ENCODE data around the gene CACNA2D3. TPM values are rescaled to one million over a fixed set of nuclear protein-coding genes. Genes with fewer than 3 reads are reported as not detected.

CACNA2D3 gene
- total and polyA plus RNA-seq, 4 experiments from 2014 or later: not detected

DNA sequence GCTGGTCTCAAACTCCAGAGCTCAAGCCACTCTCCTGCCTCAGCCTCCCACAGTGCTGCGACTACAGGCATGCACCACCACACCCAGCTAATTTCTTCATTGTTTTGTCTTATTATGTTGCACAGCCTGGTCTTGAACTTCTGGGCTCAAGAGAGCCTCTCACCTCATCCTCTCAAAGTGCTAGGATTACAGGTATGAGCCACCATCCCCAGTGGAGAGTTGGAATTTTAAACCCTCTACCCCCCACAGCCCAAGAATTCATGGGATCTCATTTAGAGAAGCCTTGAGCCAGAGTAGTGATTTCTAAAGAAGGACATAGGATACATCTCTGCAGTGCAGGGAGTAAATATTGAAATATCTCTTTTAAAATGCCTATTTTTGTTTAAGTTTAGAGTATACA is 221.1 kb downstream of the CACNA2D3 start:
- Histone ChIP-seq H3K36me3 (ENCODE audit: insufficient read depth, low read length) (no peaks in the 10 kb centered on the region), H3K27ac (ENCODE audit: low read depth, low read length) (no peak overlapping the region), H3K4me1 (ENCODE audit: insufficient read depth, low read length) (no peaks in the 10 kb centered on the region), H3K27me3 (ENCODE audit: insufficient read depth, low read length) (no peaks in the 10 kb centered on the region), H3K9me3 (ENCODE audit: control insufficient read depth in 1 of 2, low read length in 2 of 2) (no peaks in the 10 kb centered on the region), H3K4me3 (ENCODE audit: low read length in 2 of 2) (no peak overlapping the region)
- H3K4me3 Mint-ChIP-seq: no peak overlapping the region
- H3K4me1 Mint-ChIP-seq: peaks cover 0 to 1% (median 0%) of the 10 kb centered on the region in 4 donors
- ChIA-PET CTCF (ENCODE audit: partially characterized antibody) (no interaction called here), POLR2A (ENCODE audit: partially characterized antibody) (no interaction called here)
- no peak for DNase-seq
- peaks cover 0 to 3% (median 0%) of the 10 kb centered on the region in 8 donors for H3K9me3 Mint-ChIP-seq
- H3K27ac Mint-ChIP-seq: no peak overlapping the region
- no peaks in the 10 kb centered on the region for H3K36me3 Mint-ChIP-seq
- intact Hi-C loops (cut with micrococcal nuclease): no loop called here
- peaks cover 0 to 3% of the 10 kb centered on the region in 2 donors for H3K27me3 Mint-ChIP-seq

DNA sequence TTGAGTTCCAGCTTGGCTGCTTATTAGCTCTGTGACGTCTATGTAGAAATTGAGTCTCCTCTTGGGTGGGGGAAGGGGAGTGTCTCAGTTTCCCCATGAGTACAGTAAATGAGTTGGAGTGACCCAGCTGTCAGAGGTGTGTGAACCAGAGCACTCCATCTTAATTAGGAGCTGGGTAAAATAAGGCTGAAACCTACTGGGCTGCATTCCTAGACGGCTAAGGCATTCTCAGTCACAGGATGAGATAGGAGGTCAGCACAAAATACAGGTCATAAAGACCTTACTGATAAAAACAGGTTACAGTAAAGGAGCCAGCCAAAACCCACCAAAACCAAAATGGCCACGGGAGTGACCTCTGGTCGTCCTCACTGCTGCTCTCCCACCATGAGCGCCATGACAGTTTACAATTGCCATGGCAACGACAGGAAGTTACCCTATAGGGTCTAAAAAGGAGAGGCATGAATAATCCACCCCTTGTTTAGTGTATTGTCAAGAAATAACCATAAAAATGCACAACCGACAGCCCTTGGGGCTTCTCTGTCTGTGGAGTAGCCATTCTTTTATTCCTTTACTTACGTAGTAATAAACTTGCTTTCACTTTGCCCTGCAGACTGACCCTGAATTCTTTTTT is 222.4 kb downstream of the CACNA2D3 start:
- CTCF ChIA-PET (ENCODE audit: partially characterized antibody): interaction anchor here (0.6 kb wide), 1 partner anchor 660 kb away, joined by 3 read pairs; no protein-coding TSS in a partner anchor
- POLR2A ChIA-PET (ENCODE audit: partially characterized antibody): no interaction called here
- Histone ChIP-seq H3K4me1 (ENCODE audit: insufficient read depth, low read length) (no peaks in the 10 kb centered on the region), H3K27ac (ENCODE audit: low read depth, low read length) (no peak overlapping the region), H3K4me3 (ENCODE audit: low read length in 2 of 2) (no peak overlapping the region), H3K9me3 (ENCODE audit: control insufficient read depth in 1 of 2, low read length in 2 of 2) (no peaks in the 10 kb centered on the region), H3K27me3 (ENCODE audit: insufficient read depth, low read length) (no peaks in the 10 kb centered on the region), H3K36me3 (ENCODE audit: insufficient read depth, low read length) (no peaks in the 10 kb centered on the region)
- Mint-ChIP-seq H3K4me1 (peaks cover 0 to 1% (median 0%) of the 10 kb centered on the region in 4 donors), H3K36me3 (no peaks in the 10 kb centered on the region), H3K9me3 (peaks cover 0 to 3% (median 0%) of the 10 kb centered on the region in 8 donors), H3K4me3 (no peak overlapping the region), H3K27ac (no peak overlapping the region), H3K27me3 (peaks cover 0 to 3% of the 10 kb centered on the region in 2 donors)
- intact Hi-C loops (cut with micrococcal nuclease): no loop called here
- DNase-seq: no peak

DNA sequence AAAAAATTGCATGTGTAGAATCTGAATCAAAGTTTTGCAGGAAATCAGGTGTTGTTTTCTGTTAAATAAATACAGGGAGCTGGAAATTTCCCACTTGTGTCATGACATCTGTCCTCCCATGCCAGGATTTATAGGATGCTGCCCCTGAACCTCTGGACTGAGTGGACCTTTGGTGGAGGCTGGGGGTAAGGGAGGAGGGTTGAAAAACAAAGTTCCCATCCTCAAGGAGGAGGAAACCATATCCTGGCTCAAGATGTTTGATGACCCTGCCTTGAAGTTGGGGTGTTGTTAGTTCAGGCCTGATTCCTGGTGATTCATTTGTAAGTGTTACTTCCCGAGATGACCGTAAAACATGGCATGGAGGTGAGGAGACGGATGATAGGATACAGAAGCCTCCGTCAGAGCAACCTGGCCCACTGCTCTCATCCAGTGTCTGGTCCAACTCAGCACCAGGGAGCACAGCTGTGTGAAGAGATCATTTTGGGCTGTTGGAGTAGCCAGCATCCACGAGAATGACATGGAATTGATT is 223.6 kb downstream of the CACNA2D3 start:
- Mint-ChIP-seq H3K4me1 (peaks cover 0 to under 1% (median 0%) of the 10 kb centered on the region in 4 donors), H3K27me3 (peaks cover 0 to 2% of the 10 kb centered on the region in 2 donors), H3K36me3 (no peaks in the 10 kb centered on the region), H3K4me3 (no peak overlapping the region), H3K9me3 (peaks cover 0 to 3% (median 0%) of the 10 kb centered on the region in 8 donors), H3K27ac (no peak overlapping the region)
- Histone ChIP-seq H3K36me3 (ENCODE audit: insufficient read depth, low read length) (no peaks in the 10 kb centered on the region), H3K9me3 (ENCODE audit: control insufficient read depth in 1 of 2, low read length in 2 of 2) (no peaks in the 10 kb centered on the region), H3K4me3 (ENCODE audit: low read length in 2 of 2) (no peak overlapping the region), H3K27ac (ENCODE audit: low read depth, low read length) (no peak overlapping the region), H3K27me3 (ENCODE audit: insufficient read depth, low read length) (no peaks in the 10 kb centered on the region), H3K4me1 (ENCODE audit: insufficient read depth, low read length) (no peaks in the 10 kb centered on the region)
- intact Hi-C loops (cut with micrococcal nuclease): no loop called here
- no peak for DNase-seq
- ChIA-PET CTCF (ENCODE audit: partially characterized antibody) (no interaction called here), POLR2A (ENCODE audit: partially characterized antibody) (no interaction called here)

DNA sequence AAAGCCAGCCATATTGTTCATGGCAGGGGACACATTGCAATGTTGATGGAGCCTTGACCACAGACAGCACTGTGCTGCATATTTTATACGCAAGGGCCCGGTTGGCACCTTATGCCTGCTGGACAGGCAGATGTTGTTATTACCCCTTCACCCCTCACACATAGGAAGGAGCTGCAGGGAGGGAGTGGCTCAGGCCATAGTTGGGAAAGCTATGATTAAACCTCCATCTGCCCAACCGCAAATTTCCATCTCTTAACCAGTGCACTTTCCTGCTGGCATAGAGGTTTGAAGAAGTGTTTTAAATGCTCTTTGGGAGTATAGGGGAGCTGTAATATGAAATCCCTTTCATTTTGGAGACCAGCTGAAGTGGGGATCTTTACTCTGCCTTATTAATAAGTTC is 224.7 kb downstream of the CACNA2D3 start:
- ChIA-PET POLR2A (ENCODE audit: partially characterized antibody) (no interaction called here), CTCF (ENCODE audit: partially characterized antibody) (no interaction called here)
- H3K27ac ChIP-seq (ENCODE audit: low read depth, low read length): no peak overlapping the region
- no peaks in the 10 kb centered on the region for H3K36me3 ChIP-seq (ENCODE audit: insufficient read depth, low read length)
- no peaks in the 10 kb centered on the region for H3K4me1 ChIP-seq (ENCODE audit: insufficient read depth, low read length)
- Mint-ChIP-seq H3K36me3 (no peaks in the 10 kb centered on the region), H3K4me3 (no peak overlapping the region), H3K9me3 (peaks cover 0 to 3% (median 0%) of the 10 kb centered on the region in 8 donors), H3K27ac (no peak overlapping the region), H3K27me3 (peaks cover 2 to 3% of the 10 kb centered on the region in 2 donors), H3K4me1 (no peaks in the 10 kb centered on the region)
- H3K9me3 ChIP-seq (ENCODE audit: control insufficient read depth in 1 of 2, low read length in 2 of 2): no peaks in the 10 kb centered on the region
- intact Hi-C loops (cut with micrococcal nuclease): no loop called here
- H3K27me3 ChIP-seq (ENCODE audit: insufficient read depth, low read length): no peaks in the 10 kb centered on the region
- no peak overlapping the region for H3K4me3 ChIP-seq (ENCODE audit: low read length in 2 of 2)
- DNase-seq: no peak

DNA sequence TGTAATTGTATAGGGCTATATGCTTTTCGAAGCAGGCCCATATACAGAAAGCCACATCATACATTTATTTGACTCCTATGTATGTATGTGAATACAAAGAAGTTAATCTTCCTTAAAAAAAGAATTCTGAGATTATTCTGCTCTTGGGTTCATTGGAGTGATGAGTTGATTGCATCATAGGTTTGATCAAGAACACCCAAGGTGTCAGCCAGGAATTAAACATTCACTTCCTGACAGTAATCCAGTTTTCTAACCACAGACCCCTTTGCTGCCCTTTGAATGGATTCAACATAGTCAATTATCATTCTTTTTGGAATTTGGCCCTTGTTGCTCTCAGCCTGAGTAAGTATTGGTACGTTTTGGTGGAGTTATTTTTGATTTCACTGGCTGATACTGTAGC is 225.6 kb downstream of the CACNA2D3 start:
- Mint-ChIP-seq H3K36me3 (no peaks in the 10 kb centered on the region), H3K4me1 (no peaks in the 10 kb centered on the region), H3K4me3 (no peak overlapping the region), H3K9me3 (peaks cover 0 to 3% (median 0%) of the 10 kb centered on the region in 8 donors), H3K27ac (no peak overlapping the region), H3K27me3 (peaks cover 2 to 3% of the 10 kb centered on the region in 2 donors)
- H3K27ac ChIP-seq (ENCODE audit: low read depth, low read length): no peak overlapping the region
- no peaks in the 10 kb centered on the region for H3K36me3 ChIP-seq (ENCODE audit: insufficient read depth, low read length)
- intact Hi-C loops (cut with micrococcal nuclease): no loop called here
- H3K9me3 ChIP-seq (ENCODE audit: control insufficient read depth in 1 of 2, low read length in 2 of 2): no peaks in the 10 kb centered on the region
- no peak for DNase-seq
- CTCF ChIA-PET (ENCODE audit: partially characterized antibody): no interaction called here
- H3K27me3 ChIP-seq (ENCODE audit: insufficient read depth, low read length): no peaks in the 10 kb centered on the region
- H3K4me3 ChIP-seq (ENCODE audit: low read length in 2 of 2): no peak overlapping the region
- no peaks in the 10 kb centered on the region for H3K4me1 ChIP-seq (ENCODE audit: insufficient read depth, low read length)
- POLR2A ChIA-PET (ENCODE audit: partially characterized antibody): no interaction called here

DNA sequence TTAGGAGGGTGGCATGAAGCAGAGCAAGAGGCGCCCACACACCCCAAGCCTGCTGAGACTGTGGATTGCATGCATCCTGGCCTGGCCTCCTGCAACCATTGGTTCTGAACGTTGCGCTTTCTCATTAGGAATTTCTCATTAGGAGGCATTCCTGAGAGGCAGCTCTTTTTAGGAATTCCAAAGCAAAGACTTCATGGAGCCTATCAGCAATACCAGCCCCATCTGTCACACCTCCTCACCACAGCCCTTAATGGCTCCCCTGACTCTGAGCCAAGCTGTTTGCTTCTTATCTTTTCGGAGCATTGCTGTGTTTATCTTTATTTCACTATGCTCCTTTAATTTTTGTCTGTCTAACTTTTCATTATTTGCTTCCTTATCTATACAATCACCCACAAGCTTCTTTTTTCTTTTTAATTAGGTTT is 226.9 kb downstream of the CACNA2D3 start:
- Histone ChIP-seq H3K4me3 (ENCODE audit: low read length in 2 of 2) (no peak overlapping the region), H3K9me3 (ENCODE audit: control insufficient read depth in 1 of 2, low read length in 2 of 2) (no peaks in the 10 kb centered on the region), H3K4me1 (ENCODE audit: insufficient read depth, low read length) (no peaks in the 10 kb centered on the region), H3K27me3 (ENCODE audit: insufficient read depth, low read length) (no peaks in the 10 kb centered on the region), H3K36me3 (ENCODE audit: insufficient read depth, low read length) (no peaks in the 10 kb centered on the region), H3K27ac (ENCODE audit: low read depth, low read length) (no peak overlapping the region)
- H3K27ac Mint-ChIP-seq: no peak overlapping the region
- no peak for DNase-seq
- H3K4me3 Mint-ChIP-seq: no peak overlapping the region
- intact Hi-C loops (cut with micrococcal nuclease): no loop called here
- H3K9me3 Mint-ChIP-seq: peaks cover 0 to 3% (median 0%) of the 10 kb centered on the region in 8 donors
- H3K4me1 Mint-ChIP-seq: no peaks in the 10 kb centered on the region
- POLR2A ChIA-PET (ENCODE audit: partially characterized antibody): no interaction called here
- H3K36me3 Mint-ChIP-seq: no peaks in the 10 kb centered on the region
- peaks cover 2 to 3% of the 10 kb centered on the region in 2 donors for H3K27me3 Mint-ChIP-seq
- CTCF ChIA-PET (ENCODE audit: partially characterized antibody): no interaction called here

DNA sequence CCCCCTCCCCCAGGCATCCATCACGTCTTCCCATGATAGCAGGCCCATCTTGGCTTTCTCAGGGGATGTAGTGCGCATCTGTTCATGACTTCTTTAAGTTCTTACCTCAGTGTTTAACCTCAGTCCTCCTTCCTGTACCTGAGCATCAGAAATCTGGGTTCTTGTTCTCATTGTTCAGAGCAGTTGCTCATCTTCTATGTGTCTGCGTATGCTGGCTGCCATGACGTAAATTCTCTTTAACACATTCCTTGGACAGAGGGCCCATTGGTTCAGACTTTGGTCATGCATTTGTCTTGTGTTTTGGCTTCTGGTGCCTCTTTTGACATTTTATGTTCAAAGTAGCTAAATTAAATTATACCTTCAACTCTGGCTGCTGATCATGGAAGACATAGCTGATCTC is 227.3 kb downstream of the CACNA2D3 start:
- CTCF ChIA-PET (ENCODE audit: partially characterized antibody): no interaction called here
- no peaks in the 10 kb centered on the region for H3K36me3 ChIP-seq (ENCODE audit: insufficient read depth, low read length)
- Mint-ChIP-seq H3K27me3 (peaks cover 2 to 3% of the 10 kb centered on the region in 2 donors), H3K36me3 (no peaks in the 10 kb centered on the region), H3K9me3 (peaks cover 0 to 3% (median 0%) of the 10 kb centered on the region in 8 donors), H3K4me1 (no peaks in the 10 kb centered on the region), H3K4me3 (no peak overlapping the region), H3K27ac (no peak overlapping the region)
- no peak overlapping the region for H3K4me3 ChIP-seq (ENCODE audit: low read length in 2 of 2)
- H3K4me1 ChIP-seq (ENCODE audit: insufficient read depth, low read length): no peaks in the 10 kb centered on the region
- intact Hi-C loops (cut with micrococcal nuclease): no loop called here
- no peaks in the 10 kb centered on the region for H3K9me3 ChIP-seq (ENCODE audit: control insufficient read depth in 1 of 2, low read length in 2 of 2)
- no peak for DNase-seq
- no peaks in the 10 kb centered on the region for H3K27me3 ChIP-seq (ENCODE audit: insufficient read depth, low read length)
- POLR2A ChIA-PET (ENCODE audit: partially characterized antibody): no interaction called here
- H3K27ac ChIP-seq (ENCODE audit: low read depth, low read length): no peak overlapping the region

Data from CD4-positive, alpha-beta memory T cell (primary cell).